ENCODE measurements around the gene HEATR3. TPM values are rescaled to one million over a fixed set of nuclear protein-coding genes. Genes with fewer than 3 reads are reported as not detected.

HEATR3 gene, protein sequence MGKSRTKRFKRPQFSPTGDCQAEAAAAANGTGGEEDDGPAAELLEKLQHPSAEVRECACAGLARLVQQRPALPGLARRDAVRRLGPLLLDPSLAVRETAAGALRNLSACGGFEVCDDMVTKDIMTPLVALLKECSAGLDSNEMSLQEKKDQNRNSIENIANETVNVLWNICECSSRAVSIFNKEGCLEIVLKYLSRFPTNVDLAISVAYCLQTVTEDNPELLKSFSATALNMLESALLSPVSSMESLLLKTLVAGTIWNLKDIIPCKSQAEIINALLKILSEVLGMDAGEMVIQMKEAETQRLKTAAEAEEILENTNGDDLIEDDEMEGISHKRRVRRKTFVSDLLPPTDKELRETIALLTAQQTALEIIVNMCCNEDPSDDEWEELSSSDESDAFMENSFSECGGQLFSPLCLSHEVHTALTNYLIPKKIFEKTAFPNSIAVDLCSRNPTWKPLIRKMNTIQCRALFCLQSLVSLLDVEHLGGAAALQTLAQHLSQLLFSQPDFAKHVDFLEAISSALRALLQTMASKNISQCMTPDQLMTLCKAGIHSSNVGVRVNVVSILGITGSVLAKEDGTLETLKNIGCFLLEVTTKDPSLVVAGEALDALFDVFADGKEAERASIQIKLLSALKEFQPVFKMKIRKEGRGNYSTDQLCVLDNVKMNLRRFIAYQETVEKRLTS
- 47.4 TPM for total RNA-seq (2013)
- polyA plus RNA-seq (10 to 100 TPM; 10.4 to 40.6 (median 10.7) TPM), polyA minus RNA-seq (35.5 and 36.7 TPM in 2 replicates), total RNA-seq (4.2 to 40.1 (median 22.4) reads per million in 11 experiments)

GRCh38 chr16:50065624-50066481 is at the start of gene HEATR3:
Gene HEATR3, plus strand, starts transcription at chr16:50065970. Its CDS starts 162 bp downstream, at chr16:50066132.
- H4K20me1 ChIP-seq (ENCODE audit: insufficient read depth, low read length): peaks cover 45% of the 10 kb centered on the region
- intact Hi-C loops (cut with micrococcal nuclease): loop anchor here (2.0 to 5.0 kb wide), 5 partner anchors 39 to 301 kb away; partner anchors contain the start of genes CNEP1R1 (in 2 of the 2), BRD7 (in 1 of the 2) and TENT4B (in 1 of the 2)
- H3K4me1 ChIP-seq (ENCODE audit: control insufficient read depth in 1 of 2, insufficient read depth in 2 of 2, low read length in 2 of 2): peaks cover 26% of the 10 kb centered on the region in 2 donors
- Mint-ChIP-seq H3K27ac (peak within 1 kb of the TSS; percentile 89 to 97 (median 95)), H3K4me3 (peak within 1 kb of the TSS; percentile 92 to 94), H3K9me3 (no peaks in the 10 kb centered on the region), H3K4me1 (peaks cover 35% of the 10 kb centered on the region), H3K36me3 (peaks cover 31 to 34% of the 10 kb centered on the region in 2 donors), H3K27me3 (ENCODE audit: low read depth in 3 of 3) (peaks cover 0 to 2% (median 1%) of the 10 kb centered on the region in 3 donors)
- H3K27me3 ChIP-seq (ENCODE audit: control insufficient read depth in 2 of 2, insufficient read depth in 2 of 2, low read length in 2 of 2): no peaks in the 10 kb centered on the region
- peak within 1 kb of the TSS; percentile 51 to 96 (median 93) for H3K4me3 ChIP-seq (replicated peaks in 1 of 3; ENCODE audit: low read depth in 2 of 3, low read length in 3 of 3)
- TF ChIP-seq CTCF (IDR thresholded peaks at IDR 0.05): no peak
- H3K79me2 ChIP-seq (ENCODE audit: insufficient read depth, low read length): peaks cover 49% of the 10 kb centered on the region
- peaks cover 22 to 28% of the 10 kb centered on the region in 2 donors for H3K36me3 ChIP-seq (replicated peaks in 1 of 2; ENCODE audit: control insufficient read depth in 1 of 2, insufficient read depth in 2 of 2, low read length in 2 of 2)
- peak within 1 kb of the TSS; percentile 80 for H3K9ac ChIP-seq (ENCODE audit: insufficient read depth, low read length, poor library complexity, severe bottlenecking)
- WGBS (ENCODE audit: insufficient coverage): under 1% methylated on average over 76 of the region's 91 CpGs
- peak; percentile 89 to 96 (median 91) for DNase-seq
- H3K4me2 ChIP-seq (replicated peaks; ENCODE audit: extremely low read depth, low read length, poor library complexity, severe bottlenecking): peak within 1 kb of the TSS; percentile 97
- H3K27ac ChIP-seq (ENCODE audit: low read depth in 1 of 2, low read length in 2 of 2): peak within 1 kb of the TSS; percentile 66 to 87
- H2AFZ ChIP-seq (ENCODE audit: insufficient read depth, low read depth, low read length, poor library complexity, severe bottlenecking): peak within 1 kb of the TSS; percentile 89
- no peaks in the 10 kb centered on the region for H3K9me3 ChIP-seq (replicated peaks in 1 of 2; ENCODE audit: control insufficient read depth in 1 of 2, insufficient read depth in 1 of 2, low read length in 2 of 2)
